ENCODE measurements around the gene PHLDA1. TPM values are rescaled to one million over a fixed set of nuclear protein-coding genes. Genes with fewer than 3 reads are reported as not detected.

The PHLDA1 gene
- total and polyA plus RNA-seq, 2 of the 4 experiments (the other 2 are of a cell fraction), result 27.8 to 32.4 TPM

GRCh38 chr12:75975702-75976101, 55.9 kb downstream of the PHLDA1 start:
- Histone ChIP-seq H4K91ac (ENCODE audit: insufficient read depth, low read depth, low read length) (peak overlapping the region; percentile 86), H3K4me2 (ENCODE audit: low read depth, low read length) (no peak overlapping the region), H3K56ac (ENCODE audit: extremely low read depth, insufficient read depth, low read length) (0 out of 2 replicates have a peak overlapping the region, but pooled peaks have one; percentile 37), H4K5ac (ENCODE audit: low read depth, low read length) (peak overlapping the region; percentile 92; the same call in 1 of the 2 replicates), H4K8ac (ENCODE audit: low read depth in 2 of 2, low read length in 2 of 2) (peak overlapping the region; percentile 39 to 93), H2BK20ac (ENCODE audit: low read depth, low read length) (peak overlapping the region; percentile 96), H2BK120ac (ENCODE audit: low read depth, low read length) (peak overlapping the region; percentile 99), H3K79me1 (ENCODE audit: low read depth in 1 of 2, low read length in 2 of 2) (peaks cover 0 to 14% of the 10 kb centered on the region in 2 experiments; a peak in 2 of 4 replicates), H3K9me1 (ENCODE audit: insufficient read depth, low read length) (peaks cover 13% of the 10 kb centered on the region), H2BK15ac (ENCODE audit: low read depth, low read length) (peak overlapping the region; percentile 87; the same call in 2 of the 3 replicates), H4K20me1 (ENCODE audit: insufficient read depth, low read length) (no peaks in the 10 kb centered on the region), H3K14ac (replicated peaks; ENCODE audit: low read depth, low read length) (peak overlapping the region; percentile 65), H2BK5ac (ENCODE audit: low read depth, low read length, poor library complexity, severe bottlenecking) (peak overlapping the region; percentile 88), H2AFZ (replicated peaks; ENCODE audit: low read length, poor library complexity) (no peak overlapping the region), H3K4ac (ENCODE audit: low read depth, low read length) (peak overlapping the region; percentile 89), H3K36me3 (ENCODE audit: control insufficient read depth, insufficient read depth, low read length) (no peaks in the 10 kb centered on the region), H3K4me3 (ENCODE audit: insufficient read depth, low read depth, low read length) (no peak overlapping the region), H3K18ac (ENCODE audit: low read depth, low read length) (peak overlapping the region; percentile 90), H3K27ac (ENCODE audit: insufficient read depth, low read length) (peak overlapping the region; percentile 13; the same call in 1 of the 2 replicates), H3K9ac (ENCODE audit: low read depth, low read length) (no peak overlapping the region), H3K27me3 (ENCODE audit: control insufficient read depth, insufficient read depth, low read length) (no peaks in the 10 kb centered on the region), H2AK9ac (replicated peaks; ENCODE audit: low read depth, low read length, poor library complexity) (no peak overlapping the region), H3K4me1 (ENCODE audit: control insufficient read depth, insufficient read depth, low read length) (peaks cover 16% of the 10 kb centered on the region), H3K9me3 (ENCODE audit: control insufficient read depth, insufficient read depth, low read length) (no peaks in the 10 kb centered on the region), H2AK5ac (ENCODE audit: low read depth, low read length) (peak overlapping the region; percentile 77; the same call in 1 of the 2 replicates), H3K23ac (ENCODE audit: low read depth, low read length) (peak overlapping the region; percentile 47; the same call in 1 of the 2 replicates)
- ATAC-seq (ENCODE audit: low read depth) (no peak), DNase-seq (no peak)
- ChIA-PET CTCF (interaction anchor here (0.6 to 0.7 kb wide), 2 partner anchors 68 to 185 kb away, joined by 3 to 4 read pairs; no protein-coding TSS in a partner anchor), POLR2A (ENCODE audit: unreplicated experiment) (no interaction called here)
- TF ChIP-seq MAZ (IDR thresholded peaks at IDR 0.05; ENCODE audit: borderline replicate concordance, low read depth, low read length) (no peak), BHLHE40 (IDR thresholded peaks at IDR 0.05; ENCODE audit: low read depth, low read length) (no peak), USF2 (IDR thresholded peaks at IDR 0.05; ENCODE audit: low read depth, low read length) (no peak), RAD21 (IDR thresholded peaks at IDR 0.05; ENCODE audit: low read length) (no peak), RCOR1 (IDR thresholded peaks at IDR 0.05; ENCODE audit: insufficient replicate concordance, low read length) (no peak), CEBPB (IDR thresholded peaks at IDR 0.05; ENCODE audit: low read depth, low read length) (no peak), CHD1 (IDR thresholded peaks at IDR 0.05; ENCODE audit: low read depth, low read length) (no peak), ELK1 (IDR thresholded peaks at IDR 0.05; ENCODE audit: borderline replicate concordance, low read depth, low read length) (no peak), RFX5 (IDR thresholded peaks at IDR 0.05; ENCODE audit: low read depth, low read length) (no peak), SMC3 (IDR thresholded peaks at IDR 0.05; ENCODE audit: low read depth, low read length) (no peak), MXI1 (IDR thresholded peaks at IDR 0.05; ENCODE audit: borderline replicate concordance, low read depth, low read length) (no peak), CTCF (conservative IDR thresholded peaks at IDR 0.05; ENCODE audit: low read depth, low read length) (no peak), FOS (IDR thresholded peaks at IDR 0.05; ENCODE audit: low read depth, low read length) (no peak), NFE2L2 (IDR thresholded peaks at IDR 0.05; ENCODE audit: low read depth, low read length) (no peak), POLR2A (IDR thresholded peaks at IDR 0.05; ENCODE audit: low read depth, low read length) (no peak), MAFK (IDR thresholded peaks at IDR 0.05; ENCODE audit: low read depth, low read length) (no peak)
- in situ Hi-C loops (cut with MboI; ENCODE audit: low sequenced_read_pairs) (no loop called here), dilution Hi-C loops (cut with HindIII; ENCODE audit: low sequenced_read_pairs, unreplicated experiment) (no loop called here), intact Hi-C loops (cut with micrococcal nuclease) (loop anchor here (5.0 kb wide), 1 partner anchor 98 kb away; no protein-coding TSS in a partner anchor)
- no TSS peak for BruUV-seq (replicated peaks)
- WGBS, 2 experiments (ENCODE audit: extremely low coverage in 2 of 2, insufficient read length in 1 of 2), result no CpG with 5 or more reads among the region's 2 CpGs
